ENCODE measurements around the gene LINC01488. TPM values are rescaled to one million over a fixed set of nuclear protein-coding genes. Genes with fewer than 3 reads are reported as not detected.

Gene LINC01488
- total and polyA plus RNA-seq, 2 of the 13 experiments (the other 11 are each of a cell fraction or from before 2014, with no cell fraction given), result 0.26 to 0.58 TPM

- TF ChIP-seq NFE2L1 (CRISPR knock-in tag; IDR thresholded peaks at IDR 0.05; ENCODE audit: borderline replicate concordance) (no peak), TBX2 (CRISPR knock-in tag; IDR thresholded peaks at IDR 0.05; ENCODE audit: borderline replicate concordance) (no peak), ZNF3 (CRISPR knock-in tag; IDR thresholded peaks at IDR 0.05) (no peak), ZNF33B (CRISPR knock-in tag; IDR thresholded peaks at IDR 0.05) (no peak), ZFP36 (IDR thresholded peaks at IDR 0.05; ENCODE audit: borderline replicate concordance, low read depth, low read length, partially characterized antibody) (no peak), ZNF235 (CRISPR knock-in tag; IDR thresholded peaks at IDR 0.05; ENCODE audit: borderline replicate concordance) (no peak), CEBPZ (IDR thresholded peaks at IDR 0.05; ENCODE audit: low read length) (no peak), CREM (IDR thresholded peaks at IDR 0.05) (no peak), CREM (CRISPR knock-in tag; IDR thresholded peaks at IDR 0.05) (no peak)
These were observed 7.7 kb downstream of the LINC01488 start (continued) for GRCh38 chr11:69489031-69489745.

- Histone ChIP-seq H3K9me3 (ENCODE audit: low read length) (no peaks in the 10 kb centered on the region), H2AFZ (ENCODE audit: low read length) (no peak overlapping the region), H3K36me3 (replicated peaks in 1 of 2; ENCODE audit: control insufficient read depth in 1 of 2, insufficient read depth in 2 of 2, low read length in 2 of 2) (no peaks in the 10 kb centered on the region), H3K9ac (ENCODE audit: insufficient read depth, low read depth, low read length) (no peak overlapping the region), H3K4me3 (replicated peaks in 1 of 3; ENCODE audit: insufficient read depth in 1 of 3, low read depth in 2 of 3, low read length in 3 of 3) (no peak overlapping the region), H3K27me3 (ENCODE audit: control insufficient read depth in 1 of 2, insufficient read depth in 2 of 2, low read length in 2 of 2) (no peaks in the 10 kb centered on the region), H4K20me1 (ENCODE audit: insufficient read depth, low read length) (no peaks in the 10 kb centered on the region), H3K27ac (ENCODE audit: extremely low read length, insufficient read depth, low read length) (no peak overlapping the region), H3K79me2 (ENCODE audit: insufficient read depth, low read length) (no peaks in the 10 kb centered on the region), H3K4me2 (ENCODE audit: low read depth, low read length) (no peak overlapping the region), H3K4me1 (ENCODE audit: insufficient read depth, low read length) (peaks cover 43% of the 10 kb centered on the region)
- intact Hi-C loops (cut with micrococcal nuclease; ENCODE audit: unreplicated experiment) (loop anchor here (10.0 kb wide), 1 partner anchor 155 kb away; the partner anchor contains the start of gene CCND1), in situ Hi-C loops (cut with HindIII; ENCODE audit: extremely low pct_ligation_motif_present, low pct_unique_long_range_greater_than_20kb) (no loop called here)
- FAIRE-seq (no peak), DNase-seq (ENCODE audit: low spot score) (no peak), ATAC-seq (no peak)
- CTCF ChIA-PET (ENCODE audit: low intra/inter-chr PET ratio, low total read pairs), result no interaction called here
- whole genome bisulfite sequencing (ENCODE audit: low lambda C conversion rate), result 96% methylated on average over 9 of the region's 11 CpGs
- POLR2A ChIA-PET, result no interaction called here
- BruUV-seq (replicated peaks), result no TSS peak
- TF ChIP-seq NONO (IDR thresholded peaks at IDR 0.05) (no peak), NONO (CRISPR knock-in tag; conservative IDR thresholded peaks at IDR 0.05) (no peak), ZNF235 (CRISPR knock-in tag; IDR thresholded peaks at IDR 0.05; ENCODE audit: borderline replicate concordance) (no peak), NCOR1 (IDR thresholded peaks at IDR 0.05; ENCODE audit: borderline replicate concordance, low read length) (no peak)
These were observed 8.4 kb downstream of the LINC01488 start for GRCh38 chr11:69489746-69490365.
